HTR-8/SVneo (cell line): ENCODE measurements around the gene SLC44A4.
"Not testable (repeated sequence)": the region's sequence is repeated elsewhere in the genome, so short reads cannot be mapped to it uniquely, and the experiment has no call there.

ENCODE experiments used
- DNase-seq: peaks from one replicate; pipeline ENCODE4 v3.0.0; 2011; ENCODE audit warnings: low spot score, mixed read lengths; ENCODE audit not compliant: insufficient read length
- FAIRE-seq: peaks from 2 replicates; lab custom pipeline; 2011; peaks lifted over from hg19 to GRCh38; lab: Jason Lieb, UNC

Gene SLC44A4

DNA sequence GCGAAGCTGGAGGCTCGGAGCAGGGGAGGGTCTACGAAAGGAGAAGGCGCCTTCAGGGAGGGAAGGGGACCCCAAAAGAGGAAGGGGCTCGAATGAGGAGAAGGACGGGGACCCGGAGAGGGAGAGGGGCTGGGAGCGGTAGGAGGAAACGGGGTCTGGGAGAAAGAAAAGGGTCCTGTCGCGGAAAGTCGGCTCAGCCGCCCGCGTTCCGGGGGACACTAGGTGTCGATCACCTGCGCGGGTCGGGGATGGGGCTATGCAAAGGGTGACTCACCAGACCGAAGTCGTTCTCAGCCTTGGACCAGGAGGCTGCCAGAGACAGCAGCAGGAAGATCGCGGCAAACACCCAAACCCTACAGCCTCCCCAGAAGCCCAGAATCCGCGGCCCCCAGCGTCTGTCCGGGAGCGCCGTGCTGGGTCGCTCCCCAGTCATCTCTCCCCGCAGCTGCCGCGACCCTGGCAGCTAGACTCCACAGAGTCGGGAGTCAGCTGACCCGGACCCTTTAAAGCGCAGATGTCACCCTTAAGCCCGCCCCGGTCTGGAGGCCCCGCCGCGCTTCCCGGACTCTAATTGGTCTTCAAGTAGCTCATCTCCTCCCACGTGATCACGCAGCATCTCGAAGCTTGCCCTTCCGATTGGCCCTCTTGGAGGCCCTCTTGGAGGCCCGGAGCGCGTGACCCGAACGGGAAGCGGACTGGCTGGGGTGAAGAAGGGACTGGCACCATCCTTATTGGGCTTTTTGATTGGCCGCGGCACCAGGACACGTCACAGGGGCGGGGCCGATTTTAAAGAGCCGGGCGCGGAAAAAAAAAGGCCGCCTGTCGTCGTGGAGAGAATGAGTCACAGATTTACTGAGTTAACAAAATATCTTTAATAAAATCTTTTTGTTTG is 16.2 kb downstream of the SLC44A4 start, which contains the start of gene NEU1:
NEU1 (minus strand) TSS at position 478 of the 892 bp plus-strand sequence; CDS start at position 433, 45 bp downstream.
- FAIRE-seq: peak; percentile 88
- DNase-seq: peak; percentile 100

- FAIRE-seq: no peak
- no peak for DNase-seq
Measured at GRCh38 chr6:31861919-31862343, 16.9 kb downstream of the SLC44A4 start.

- DNase-seq: no peak
- no peak for FAIRE-seq
Measured at GRCh38 chr6:31861150-31861549, 17.6 kb downstream of the SLC44A4 start.

GRCh38 chr6:31860349-31860748 is 18.4 kb downstream of the SLC44A4 start:
- DNase-seq (no peak), FAIRE-seq (no peak)

DNA sequence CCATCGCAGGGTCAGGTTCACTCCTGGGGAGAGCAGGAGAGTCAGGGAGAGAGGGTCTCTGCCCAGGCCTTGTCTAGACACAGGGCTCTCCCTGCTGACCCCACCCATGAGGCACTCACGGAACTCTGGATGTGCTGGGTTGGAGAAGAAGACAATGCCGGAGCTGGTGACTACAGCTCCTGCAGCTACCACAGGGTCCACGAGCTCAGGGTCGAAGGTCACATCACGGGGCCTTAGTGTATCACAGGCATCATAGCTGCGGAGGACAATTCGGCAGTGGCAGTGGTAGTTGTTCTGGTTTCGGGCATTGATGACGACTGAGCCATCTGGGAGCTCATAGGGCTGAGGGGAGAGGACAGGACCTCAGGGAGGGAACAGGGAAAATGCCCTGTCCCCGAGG is 18.9 kb downstream of the SLC44A4 start:
- FAIRE-seq: no peak
- no peak for DNase-seq

DNA sequence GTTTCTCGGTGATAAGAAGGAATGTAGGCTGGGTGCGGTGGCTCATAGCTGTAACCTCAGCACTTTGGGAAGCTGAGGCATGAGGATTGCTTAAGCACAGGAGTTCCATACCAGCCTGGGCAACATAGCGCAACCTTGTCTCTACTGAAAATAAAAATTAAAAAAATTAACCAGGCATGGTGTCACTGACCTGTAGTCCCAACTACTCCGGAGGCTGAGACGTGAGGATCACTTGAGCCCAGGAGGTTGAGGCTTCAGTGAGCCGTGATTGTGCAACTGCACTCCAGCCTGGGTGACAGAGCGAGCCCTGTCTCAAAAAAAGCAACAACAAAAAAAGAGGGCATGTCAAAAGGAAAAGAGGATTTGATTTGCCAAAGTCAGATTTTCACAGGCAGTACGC is 20.1 kb downstream of the SLC44A4 start:
- FAIRE-seq (no peak), DNase-seq (no peak)

DNA sequence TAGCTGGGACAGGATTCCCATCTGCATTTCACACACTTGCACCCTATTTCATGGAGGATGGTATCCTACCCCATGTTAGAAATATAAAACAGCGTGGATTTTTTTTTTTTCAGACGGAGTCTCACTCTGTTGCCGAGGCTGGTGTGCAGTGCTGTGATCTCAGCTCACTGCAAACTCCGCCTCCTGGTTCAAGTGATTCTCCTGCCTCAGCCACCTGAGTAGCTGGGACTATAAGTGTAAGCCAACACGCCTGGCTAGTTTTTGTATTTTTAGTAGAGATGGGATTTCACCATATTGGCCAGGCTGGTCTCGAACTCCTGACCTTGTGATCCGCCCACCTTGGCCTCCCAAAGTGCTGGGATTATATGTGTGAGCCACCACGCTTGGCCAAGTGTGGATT is 21.0 kb downstream of the SLC44A4 start:
- DNase-seq, FAIRE-seq: not testable (repeated sequence)

GRCh38 chr6:31851980-31852718 is 26.6 kb downstream of the SLC44A4 start:
- not testable (repeated sequence) for FAIRE-seq, DNase-seq

DNA sequence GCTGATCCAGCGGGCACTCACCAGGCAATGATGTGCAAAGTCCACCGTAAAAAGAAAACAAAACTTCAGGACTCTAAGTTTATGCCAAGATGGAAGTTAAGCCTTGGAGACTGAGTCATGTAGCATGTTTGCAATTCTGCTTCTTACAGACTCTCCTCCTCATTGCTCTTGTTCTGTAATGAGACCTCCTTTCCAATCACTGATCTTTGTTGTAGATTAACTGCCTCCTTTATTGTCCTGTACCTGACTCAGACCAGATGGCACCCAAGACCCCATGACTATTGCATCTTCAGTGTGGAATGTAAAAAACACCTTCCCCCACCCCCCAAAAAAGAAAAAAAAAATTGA is 27.3 kb downstream of the SLC44A4 start:
- FAIRE-seq (no peak), DNase-seq (no peak)

GRCh38 chr6:31850765-31851484 is 27.9 kb downstream of the SLC44A4 start:
- no peak for FAIRE-seq
- DNase-seq: no peak

GRCh38 chr6:31847276-31847978 is 31.4 kb downstream of the SLC44A4 start:
- FAIRE-seq (no peak), DNase-seq (no peak)

- FAIRE-seq (no peak), DNase-seq (no peak)
Measured at GRCh38 chr6:31844507-31844906, 34.3 kb downstream of the SLC44A4 start.

GRCh38 chr6:31842053-31842452 is 36.7 kb downstream of the SLC44A4 start:
- no peak for DNase-seq
- FAIRE-seq: no peak

DNA sequence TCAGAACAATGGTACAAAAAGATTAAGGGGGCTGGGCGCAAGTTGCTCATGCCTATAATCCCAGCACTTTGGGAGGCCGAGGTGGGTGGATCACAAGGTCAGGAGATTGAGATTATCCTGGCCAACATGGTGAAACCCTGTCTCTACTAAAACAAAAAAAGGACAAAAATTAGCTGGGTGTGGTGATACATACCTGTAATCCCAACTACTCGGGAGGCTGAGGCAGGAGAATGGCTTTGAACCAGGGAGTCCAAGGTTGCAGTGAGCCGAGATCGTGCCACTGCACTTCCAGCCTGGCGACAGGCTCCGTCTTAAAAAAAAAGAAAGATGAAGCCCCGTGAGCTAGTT is 39.0 kb downstream of the SLC44A4 start:
- not testable (repeated sequence) for FAIRE-seq, DNase-seq

GRCh38 chr6:31838968-31839367 is 39.8 kb downstream of the SLC44A4 start:
- no peak for FAIRE-seq
- no peak for DNase-seq

DNA sequence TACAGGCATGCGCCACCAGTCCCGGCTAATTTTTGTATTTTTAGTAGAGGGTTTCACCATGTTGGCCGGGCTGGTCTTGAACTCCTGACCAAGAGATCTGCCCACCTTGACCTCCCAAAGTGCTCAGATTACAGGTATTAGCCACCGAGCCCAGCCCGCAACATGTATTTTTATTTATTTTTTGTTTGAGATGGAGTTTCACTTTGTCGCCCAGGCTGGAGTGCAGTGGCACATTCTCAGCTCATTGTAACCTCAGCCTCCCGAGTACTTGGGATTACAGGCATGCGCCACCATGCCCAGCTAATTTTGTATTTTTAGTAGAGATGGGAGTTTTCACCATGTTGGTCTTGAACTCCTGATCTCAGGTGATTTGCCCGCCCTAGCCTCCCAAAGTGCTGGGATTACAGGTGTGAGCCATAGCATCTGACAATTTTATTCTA is 40.7 kb downstream of the SLC44A4 start:
- not testable (repeated sequence) for DNase-seq, FAIRE-seq

DNA sequence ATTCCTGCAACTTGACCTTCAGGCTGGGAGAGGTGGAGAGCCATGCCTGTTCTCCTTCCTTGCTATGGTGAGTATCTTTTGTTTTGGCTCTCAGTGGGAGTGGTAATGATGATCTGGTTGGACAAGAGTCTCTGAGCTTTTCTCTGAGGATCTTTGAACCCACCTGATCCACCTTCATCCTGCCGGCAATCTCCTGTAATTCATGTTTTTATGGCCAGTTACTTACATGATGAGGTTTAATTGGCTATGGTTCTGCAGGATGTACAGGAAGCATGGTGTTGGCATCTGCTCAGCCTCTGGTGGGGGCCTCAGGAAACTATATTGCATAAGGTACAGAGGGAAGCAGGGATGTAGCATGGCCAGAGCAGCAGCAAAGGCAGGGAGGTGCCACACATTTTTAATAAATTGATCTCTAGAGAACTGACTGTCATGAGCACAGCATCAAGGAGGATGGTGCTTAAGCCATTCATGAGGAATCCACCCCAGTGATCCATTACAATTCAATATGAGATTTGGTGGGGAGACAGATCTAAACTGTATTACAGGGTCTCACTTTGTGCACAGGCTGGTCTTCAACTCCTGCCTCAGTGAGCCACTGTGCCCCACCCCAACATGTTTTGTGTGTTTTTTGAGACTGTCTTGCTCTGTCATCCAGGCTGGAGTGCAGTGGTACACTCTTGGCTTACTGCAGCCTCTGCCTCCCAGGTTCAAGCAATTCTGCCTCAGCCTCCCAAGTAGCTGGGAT is 41.3 kb downstream of the SLC44A4 start:
- FAIRE-seq (no peak), DNase-seq (no peak)

- no peak for DNase-seq
- FAIRE-seq: no peak
Measured at GRCh38 chr6:31836474-31837368, 42.1 kb downstream of the SLC44A4 start.
